Endothelial cell of umbilical vein (primary cell): ENCODE data around the gene GCNT2. TPM values are rescaled to one million over a fixed set of nuclear protein-coding genes. Genes with fewer than 3 reads are reported as not detected.

Source experiments
- BruUV-seq: library from RNA; stranded (reverse); fragments of 400-500 nt; replicated peaks from 2 replicates; lab custom pipeline; 2021; lab: Mats Ljungman, UMichigan
- CTCF ChIA-PET: fragments of 300-600, 350-600 bp; sonication (Branson Sonifier 250); formaldehyde crosslinking; loops from one replicate; lab custom pipeline; 2021; ENCODE audit warnings: antibody characterized with exemption, inconsistent platforms; lab: Charles Lee
- POLR2A ChIA-PET: fragments of 300-600, 350-600 bp; sonication (Branson Sonifier 250); formaldehyde crosslinking; loops from one replicate; lab custom pipeline; 2021; ENCODE audit warnings: antibody characterized with exemption, inconsistent platforms; lab: Charles Lee
- DNase-seq: peaks from one replicate; pipeline ENCODE4 v3.0.0-alpha.2; 2011; ENCODE audit warnings: low read depth, low spot score
- FAIRE-seq: peaks from 2 replicates; lab custom pipeline; 2011; peaks lifted over from hg19 to GRCh38; lab: Jason Lieb, UNC
- H2AFZ ChIP-seq: 2 replicates; pipeline ENCODE4 v1.6.0; 2012; ENCODE audit warnings: low read depth, low read length, control low read depth, inconsistent platforms
- H3K27ac ChIP-seq: 2 replicates; pipeline ENCODE4 v1.5.1; 2011; ENCODE audit warnings: low read depth, mild to moderate bottlenecking, control low read depth, low read length, moderate library complexity; ENCODE audit not compliant: insufficient read depth
- H3K27me3 ChIP-seq, 2 experiments: 2 replicates each; pipeline versions ENCODE4 v1.6.0 to v1.6.1; 2011; ENCODE audit warnings: low read length in 2 of 2, mixed read lengths in 1 of 2; ENCODE audit not compliant: control insufficient read depth in 2 of 2, insufficient read depth in 2 of 2
- H3K36me3 ChIP-seq, 2 experiments: 2 replicates in 1 of 2; 3 replicates in 1 of 2; pipeline ENCODE4 v1.5.1; 2011; ENCODE audit warnings: low read length in 2 of 2, mild to moderate bottlenecking in 1 of 2, moderate library complexity in 1 of 2; ENCODE audit not compliant: control insufficient read depth in 2 of 2, insufficient read depth in 2 of 2; ENCODE audit errors: extremely low read depth in 1 of 2
- H3K4me1 ChIP-seq: 3 replicates; pipeline ENCODE4 v1.5.1; 2011; ENCODE audit warnings: mild to moderate bottlenecking, low read length; ENCODE audit not compliant: control insufficient read depth, insufficient read depth; ENCODE audit errors: extremely low read depth
- H3K4me2 ChIP-seq: 2 replicates; pipeline ENCODE4 v1.6.1; 2011; ENCODE audit warnings: low read length, control low read depth, mixed read lengths; ENCODE audit not compliant: insufficient read depth
- H3K4me3 ChIP-seq, 3 experiments: fragments of 200-600 bp in 1 of 3; sonication (generic), shearing (Covaris generic) in 1 of 3; replicated peaks in 1 of 3; 2 replicates each; pipeline ENCODE4 v1.5.1; 2011 to 2016; ENCODE audit warnings: control low read depth in 3 of 3, low read length in 3 of 3, mild to moderate bottlenecking in 2 of 3, inconsistent platforms in 1 of 3, low read depth in 1 of 3, moderate library complexity in 1 of 3; ENCODE audit not compliant: insufficient read depth in 1 of 3
- H3K79me2 ChIP-seq: 2 replicates; pipeline ENCODE4 v1.6.0; 2012; ENCODE audit warnings: low read length, inconsistent platforms; ENCODE audit not compliant: control insufficient read depth, insufficient read depth
- H3K9ac ChIP-seq: replicated peaks from 2 replicates; pipeline ENCODE3; 2011; ENCODE audit warnings: low read length, control low read depth; ENCODE audit not compliant: insufficient read depth; ENCODE audit errors: extremely low read depth
- H3K9me1 ChIP-seq: replicated peaks from 3 replicates; pipeline ENCODE4 v1.6.0; 2011; ENCODE audit warnings: mild to moderate bottlenecking, low read length; ENCODE audit not compliant: control insufficient read depth, insufficient read depth; ENCODE audit errors: extremely low read depth
- H3K9me3 ChIP-seq: replicated peaks from 2 replicates; pipeline ENCODE4 v1.5.1; 2012; ENCODE audit warnings: low read length, inconsistent platforms; ENCODE audit not compliant: control insufficient read depth, insufficient read depth
- H4K20me1 ChIP-seq: replicated peaks from 2 replicates; pipeline ENCODE3; 2011; ENCODE audit warnings: mild to moderate bottlenecking, low read length; ENCODE audit not compliant: control insufficient read depth, insufficient read depth; ENCODE audit errors: extremely low read depth
- CTCF ChIP-seq, 2 donors: IDR thresholded peaks; 1 replicate in 1 of 2; 2 replicates in 1 of 2; pipeline ENCODE4 v1.5.1; 2011; ENCODE audit warnings: low read length in 2 of 2, mild to moderate bottlenecking in 2 of 2, moderate library complexity in 2 of 2, control low read depth in 1 of 2, inconsistent platforms in 1 of 2, low read depth in 1 of 2; ENCODE audit not compliant: insufficient read depth in 1 of 2; ENCODE audit errors: extremely low read depth in 1 of 2
- EZH2 ChIP-seq: IDR thresholded peaks from 2 replicates; pipeline ENCODE4 v1.6.1; 2012; ENCODE audit warnings: borderline replicate concordance, low read depth, mild to moderate bottlenecking, moderate library complexity, low read length, inconsistent platforms; ENCODE audit not compliant: severe bottlenecking
- FOS ChIP-seq: IDR thresholded peaks from 2 replicates; pipeline ENCODE4 v1.6.1; 2011; ENCODE audit warnings: mild to moderate bottlenecking, low read length, moderate library complexity, borderline replicate concordance; ENCODE audit not compliant: insufficient read depth
- GATA2 ChIP-seq: IDR thresholded peaks from 2 replicates; pipeline ENCODE4 v1.7.0; 2011; ENCODE audit warnings: low read depth, mild to moderate bottlenecking, moderate library complexity, mixed read lengths, low read length; ENCODE audit not compliant: insufficient read length, insufficient read depth
- JUN ChIP-seq: IDR thresholded peaks from 2 replicates; pipeline ENCODE4 v1.6.1; 2011; ENCODE audit warnings: borderline replicate concordance, low read depth; ENCODE audit not compliant: insufficient read length, insufficient read depth
- MAX ChIP-seq: IDR thresholded peaks from 2 replicates; pipeline ENCODE4 v1.6.1; 2011; ENCODE audit not compliant: insufficient read depth, insufficient read length
- MYC ChIP-seq: IDR thresholded peaks from one replicate; pipeline ENCODE4 v1.6.1; 2011; ENCODE audit warnings: mild to moderate bottlenecking, low read depth, low read length
- POLR2A ChIP-seq: IDR thresholded peaks from 2 replicates; pipeline ENCODE4 v1.6.1; 2012; ENCODE audit warnings: low read depth, mild to moderate bottlenecking, control low read depth, low read length
- POLR2AphosphoS5 ChIP-seq: IDR thresholded peaks from 2 replicates; pipeline ENCODE4 v1.6.1; 2012; ENCODE audit warnings: low read depth, mild to moderate bottlenecking, control low read depth, low read length, moderate library complexity; ENCODE audit not compliant: insufficient read depth
- dilution Hi-C: fragments of 300-500 bp; cut with MboI; formaldehyde crosslinking; loops from one replicate; pipeline ENCODE4 v1.15.0; 2019; ENCODE audit warnings: low sequenced_read_pairs; ENCODE audit not compliant: extremely low pct_ligation_motif_present
- intact Hi-C: fragments of 100-400 bp; cut with micrococcal nuclease; formaldehyde crosslinking; loops from one replicate; pipeline ENCODE4 v1.10.0; 2022
- polyA plus RNA-seq, 4 experiments: library from polyadenylated mRNA; depleted of rRNA in 3 of 4; stranded (reverse) in 3 of 4; unstranded in 1 of 4; fragments of >200 nt; gene quantifications; 2 replicates each; pipeline versions ENCODE4 v1.2.1 to v1.2.3, GENCODE V29; 2011 to 2012; ENCODE audit warnings: missing spikeins in 1 of 4
- total RNA-seq: library from RNA; stranded (reverse); gene quantifications from 2 replicates; pipeline ENCODE4 v1.2.3, GENCODE V29; 2021

Gene GCNT2
- total and polyA plus RNA-seq, 2 donors (not counting 3 experiments of a cell fraction or from before 2014, with no cell fraction given), result 3.8 to 10.9 TPM

GRCh38 chr6:10479939-10480700 is 41.0 kb upstream of the GCNT2 start:
- Histone ChIP-seq H3K9ac (no peak overlapping the region), H3K9me1 (no peaks in the 10 kb centered on the region), H4K20me1 (no peaks in the 10 kb centered on the region), H3K9me3 (no peaks in the 10 kb centered on the region), H3K27me3 (no peaks in the 10 kb centered on the region), H3K79me2 (no peaks in the 10 kb centered on the region), H3K36me3 (no peaks in the 10 kb centered on the region), H2AFZ (no peak overlapping the region), H3K4me1 (no peaks in the 10 kb centered on the region), H3K4me2 (no peak overlapping the region), H3K27ac (no peak overlapping the region), H3K4me3 (no peak overlapping the region)
- POLR2A ChIA-PET, result no interaction called here
- no TSS peak for BruUV-seq
- intact Hi-C loops (loop anchor here (2.0 kb wide), 1 partner anchor 31 kb away; no protein-coding TSS in a partner anchor), dilution Hi-C loops (no loop called here)
- FAIRE-seq (no peak), DNase-seq (no peak)
- CTCF ChIA-PET, result interaction anchor here (1.7 to 5.5 kb wide), 4 partner anchors 12 to 590 kb away, joined by 8 to 178 read pairs (median 66); no protein-coding TSS in a partner anchor
- TF ChIP-seq FOS, result no peak
- no peak for TF ChIP-seq EZH2
- no peak for TF ChIP-seq CTCF (IDR thresholded peaks at IDR 0.05; ENCODE audit: extremely low read depth in 1 of 2, insufficient read depth in 1 of 2, low read depth in 1 of 2, low read length in 2 of 2)
- TF ChIP-seq MAX, result no peak
- TF ChIP-seq POLR2A, result no peak
- TF ChIP-seq MYC, result no peak
- TF ChIP-seq GATA2, result no peak
- no peak for TF ChIP-seq POLR2AphosphoS5
- no peak for TF ChIP-seq JUN
